NCI-H1048 (cell line): ENCODE measurements around the gene PGGHG.
"Not testable (repeated sequence)": the region's sequence is repeated elsewhere in the genome, so short reads cannot be mapped to it uniquely, and the experiment has no call there.

ENCODE experiments used
- DNase-seq: peaks from one replicate; lab custom pipeline; 2025; lab: John Stamatoyannopoulos, UW

The PGGHG gene

DNA sequence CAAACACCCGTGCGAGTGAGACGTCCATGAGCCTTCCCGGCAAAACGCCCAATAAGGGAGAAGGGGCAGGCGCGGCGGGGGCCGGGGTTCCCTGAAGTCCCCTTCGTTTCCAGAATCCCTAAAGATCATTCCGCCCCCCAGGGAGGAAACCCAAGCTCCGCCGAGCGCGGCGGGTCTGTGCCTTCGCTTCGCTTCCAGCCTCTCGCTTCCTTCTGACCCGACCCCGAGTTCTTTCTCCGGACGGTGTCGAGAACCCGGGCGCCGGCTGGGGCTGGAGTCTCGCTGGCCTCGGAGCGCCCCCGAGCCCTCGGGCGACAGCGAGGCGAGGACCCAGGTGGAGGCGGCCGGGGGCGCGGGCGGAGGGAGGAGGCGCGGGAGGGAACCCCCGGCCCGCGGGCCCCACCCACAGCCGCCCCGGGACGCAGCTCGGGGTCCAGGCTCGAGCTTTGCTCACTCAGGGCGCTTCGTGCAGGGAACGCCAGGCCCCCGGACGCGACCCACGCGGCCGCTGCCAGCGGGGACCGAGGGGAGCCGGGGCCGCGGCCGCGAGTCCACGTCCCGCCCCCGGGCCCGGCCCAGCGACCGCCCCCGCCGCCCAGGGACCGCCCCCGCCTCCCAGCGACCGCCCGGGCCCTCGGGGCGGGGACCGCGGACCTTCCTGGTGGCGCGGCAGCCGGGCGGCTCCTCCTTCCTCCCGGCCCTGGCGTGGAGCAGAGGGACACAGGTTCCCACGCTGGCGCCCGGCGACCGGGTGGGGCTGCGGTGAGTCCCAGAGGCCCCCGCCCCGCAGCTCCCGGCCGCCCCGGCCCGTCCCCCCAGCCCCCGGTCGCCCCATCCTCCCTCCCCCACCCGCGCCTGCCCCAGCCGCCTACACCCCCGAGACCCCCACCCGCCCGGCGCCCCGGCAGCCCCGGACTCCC is at the start of gene PGGHG:
PGGHG (plus strand) TSS at position 649 of the 920 bp plus-strand sequence. CDS start 691 bp downstream, outside the sequence.
- DNase-seq: no peak

DNA sequence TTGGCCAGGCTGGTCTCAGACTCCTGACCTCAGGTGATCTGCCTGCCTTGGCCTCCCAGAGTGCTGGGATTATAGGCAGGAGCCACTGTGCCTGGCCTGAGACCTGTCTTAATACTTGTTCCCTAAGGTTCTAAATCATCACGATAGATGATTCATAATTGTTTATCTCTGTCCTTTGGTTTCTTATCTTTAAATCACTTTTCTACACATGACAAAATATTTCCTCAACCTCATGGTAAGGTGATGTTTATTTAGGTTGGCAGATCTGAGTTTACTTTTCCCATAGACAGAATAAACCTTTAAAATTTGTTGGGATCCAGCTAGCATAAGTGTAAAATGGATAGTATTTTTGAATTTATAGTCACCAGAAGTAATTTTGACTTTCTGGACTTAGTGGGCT is 48.6 kb upstream of the PGGHG start:
- DNase-seq: no peak

DNA sequence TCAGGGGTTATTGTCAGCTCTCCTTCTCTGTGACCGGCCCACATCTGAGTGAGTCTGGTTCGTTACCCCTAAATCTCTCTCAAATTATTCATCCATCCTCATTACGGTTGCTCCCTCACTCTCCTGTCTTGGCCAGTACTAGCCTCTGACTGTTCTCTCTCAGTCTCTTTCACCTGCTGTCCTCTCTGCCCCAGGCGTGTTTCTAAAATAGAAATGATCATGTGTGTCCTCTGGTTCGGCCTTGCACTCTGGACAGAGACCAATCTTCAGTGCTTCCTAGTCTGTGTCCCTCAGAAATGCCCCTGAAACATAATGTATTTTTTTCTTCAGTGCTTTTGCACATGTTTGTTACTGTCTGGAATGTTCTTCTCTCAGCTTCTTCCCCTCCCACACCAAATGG is 47.3 kb upstream of the PGGHG start:
- no peak for DNase-seq

DNA sequence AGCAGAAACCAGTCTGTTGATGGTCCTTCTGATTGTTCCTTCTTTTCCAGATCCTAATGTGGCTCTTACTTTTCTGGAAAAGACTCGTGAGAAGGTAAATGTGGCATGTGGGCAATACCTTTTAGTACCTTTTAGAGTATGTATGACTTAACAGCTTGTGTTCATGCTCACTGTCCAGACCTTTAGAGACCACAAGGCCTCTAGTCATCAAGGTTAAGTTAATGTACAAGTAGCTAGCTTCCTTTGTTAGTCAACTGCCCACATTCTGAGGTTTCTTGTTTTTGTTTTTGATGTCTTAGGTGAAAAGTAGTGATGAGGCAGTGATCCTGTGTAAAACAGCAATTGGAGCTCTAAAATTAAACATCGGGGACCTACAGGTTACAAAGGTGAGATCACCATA is 44.5 kb upstream of the PGGHG start:
- no peak for DNase-seq

DNA sequence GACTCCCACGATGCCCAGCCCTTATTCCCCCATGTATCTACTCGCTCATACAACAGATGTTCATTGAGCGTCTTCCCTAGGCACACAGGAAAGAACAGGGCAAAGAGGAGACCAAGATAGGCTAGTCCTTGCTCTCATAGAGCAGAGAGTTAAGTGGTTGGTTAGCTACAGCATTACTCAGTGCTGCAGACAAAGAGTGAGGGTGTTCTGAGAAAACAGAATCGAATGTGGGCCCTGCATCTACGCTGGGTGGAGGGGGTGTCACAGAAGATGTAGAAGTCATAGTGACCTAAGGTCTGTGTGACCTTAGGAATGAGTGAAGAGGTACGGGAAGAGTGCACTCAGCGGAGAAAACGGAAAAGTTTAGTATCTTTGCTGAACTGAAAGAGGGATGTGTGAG is 39.9 kb upstream of the PGGHG start:
- DNase-seq: no peak

DNA sequence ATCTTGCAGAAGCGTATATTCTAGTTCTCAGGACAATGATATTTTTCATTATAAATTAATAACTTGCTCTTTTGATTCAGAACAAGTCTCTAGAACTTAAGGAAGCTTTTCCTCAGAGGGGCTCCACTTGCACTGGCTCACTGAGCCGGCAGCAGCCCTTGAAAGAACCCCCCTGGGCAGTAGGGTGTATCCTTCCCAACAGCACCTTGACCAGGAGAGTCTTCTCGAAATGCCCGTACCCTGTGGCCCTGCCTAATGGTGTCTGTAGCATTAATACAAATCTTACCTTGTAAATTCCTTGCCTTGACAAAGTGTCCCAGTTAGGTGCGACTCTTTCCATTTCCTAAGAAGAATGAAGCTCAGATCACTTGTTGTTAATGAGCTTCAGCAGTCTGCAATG is 38.7 kb upstream of the PGGHG start:
- DNase-seq: no peak

DNA sequence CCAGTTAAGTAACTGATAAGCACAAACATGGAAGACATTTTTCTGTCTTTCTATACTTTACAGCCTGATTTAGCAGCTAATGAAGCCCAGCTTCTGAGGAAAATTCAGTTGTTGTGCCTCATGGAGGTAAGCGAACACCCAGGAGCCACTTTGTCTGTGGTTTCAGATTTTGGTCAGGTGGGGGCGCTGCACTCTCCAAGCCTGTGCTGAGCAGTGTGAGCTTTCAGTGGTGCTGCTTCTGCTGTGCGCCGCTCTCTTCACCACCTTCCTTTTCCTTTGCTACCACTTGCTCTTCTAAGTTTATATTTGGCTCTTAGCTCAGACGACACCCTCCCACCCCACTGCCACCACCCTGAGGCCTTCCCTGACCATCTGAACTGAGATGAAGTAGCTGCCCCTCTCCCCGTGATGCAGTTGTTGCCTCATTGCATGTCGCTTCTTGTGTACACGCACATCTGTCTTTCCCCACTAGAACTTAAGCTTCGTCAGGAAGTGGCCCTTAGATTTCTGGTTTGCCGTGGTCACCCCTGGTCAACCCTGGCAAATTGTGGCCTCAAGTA is 38.1 kb upstream of the PGGHG start:
- peak; percentile 8 for DNase-seq

DNA sequence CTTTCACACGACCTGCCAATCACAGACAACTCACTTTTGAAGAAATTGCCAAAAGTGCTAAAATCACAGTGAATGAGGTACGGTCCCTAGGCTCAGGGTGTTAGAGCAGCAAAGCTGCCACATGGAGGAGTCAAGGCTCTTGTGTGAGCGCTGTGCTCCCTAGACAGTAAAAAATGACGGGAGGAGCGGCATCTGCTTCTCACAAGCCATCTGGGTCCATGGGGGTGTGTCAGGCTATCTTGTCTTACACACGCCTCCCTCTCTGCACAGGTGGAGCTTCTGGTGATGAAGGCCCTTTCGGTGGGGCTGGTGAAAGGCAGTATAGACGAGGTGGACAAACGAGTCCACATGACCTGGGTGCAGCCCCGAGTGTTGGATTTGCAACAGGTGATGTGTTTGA is 37.4 kb upstream of the PGGHG start:
- no peak for DNase-seq

DNA sequence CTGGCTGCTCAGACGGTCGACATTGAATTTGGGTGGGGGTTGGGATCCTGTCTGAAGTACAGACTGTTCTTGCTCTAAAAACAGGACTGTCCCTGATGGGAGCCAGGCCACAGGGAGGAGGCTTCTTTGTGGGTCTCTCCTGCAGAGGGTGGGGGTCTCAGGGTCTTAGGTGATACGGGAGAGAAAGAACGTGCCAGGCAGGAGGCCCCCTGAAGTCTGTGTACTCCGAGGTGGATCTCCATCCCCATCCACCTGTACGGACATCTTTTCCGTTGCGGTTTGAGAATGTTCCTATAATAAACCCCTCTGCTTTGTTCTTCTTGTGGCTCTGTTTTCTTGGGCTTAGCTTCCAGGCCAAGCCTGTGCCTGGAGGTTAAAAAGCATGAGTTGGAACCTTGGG is 36.3 kb upstream of the PGGHG start:
- no peak for DNase-seq

DNA sequence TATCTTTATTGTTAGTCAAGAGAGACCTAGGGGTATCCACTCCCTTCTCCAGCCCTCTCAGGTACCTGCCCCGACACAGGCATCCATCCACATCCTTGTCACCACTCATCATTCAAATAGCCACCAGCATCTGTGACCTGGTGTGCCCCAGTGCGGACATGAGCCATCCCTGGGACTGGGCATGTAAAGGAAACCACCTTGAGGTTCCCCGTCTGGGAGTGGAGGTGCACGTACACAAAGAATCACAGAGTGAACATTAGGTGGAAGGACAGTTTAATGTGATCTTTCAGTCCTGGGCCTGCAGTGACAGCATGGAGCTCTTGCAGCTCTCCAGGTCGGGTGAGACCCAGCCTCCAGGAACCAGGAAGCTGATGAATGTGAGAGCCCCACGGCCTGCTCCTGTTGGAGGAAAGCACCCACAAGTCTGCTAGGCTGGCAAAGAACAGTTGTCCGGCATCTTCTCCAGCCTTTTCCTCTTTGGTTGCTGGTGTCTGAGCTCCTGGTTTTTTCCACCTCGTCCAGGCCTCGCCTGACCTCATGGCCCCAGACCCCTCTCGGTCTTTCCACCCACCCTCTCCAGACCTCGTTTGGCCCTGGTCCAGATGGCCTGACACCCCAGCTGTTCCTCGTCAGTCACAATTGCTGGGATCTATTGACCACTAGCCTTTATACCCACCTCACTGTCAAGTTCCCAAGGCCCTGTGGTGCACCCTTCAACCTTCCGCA is 35.6 kb upstream of the PGGHG start:
- DNase-seq: no peak

DNA sequence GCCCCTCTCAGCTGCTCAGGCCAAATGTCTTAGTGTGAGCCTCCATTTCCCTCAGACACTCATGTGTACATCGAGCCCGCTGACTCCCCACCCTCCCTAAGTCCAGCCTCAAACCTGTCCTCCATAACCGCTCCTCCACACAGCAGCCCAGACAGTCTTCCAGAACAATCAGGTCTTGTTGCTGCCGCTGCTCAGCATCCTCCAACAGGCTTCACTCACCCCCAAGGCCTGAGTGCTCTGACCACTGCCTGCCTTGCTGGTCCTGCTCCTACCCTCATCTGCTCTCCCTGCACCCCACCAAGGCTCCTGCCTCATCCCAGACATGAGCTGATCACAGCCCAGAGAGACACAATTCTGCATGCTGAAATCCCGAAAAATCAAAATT is 35.0 kb upstream of the PGGHG start:
- no peak for DNase-seq

DNA sequence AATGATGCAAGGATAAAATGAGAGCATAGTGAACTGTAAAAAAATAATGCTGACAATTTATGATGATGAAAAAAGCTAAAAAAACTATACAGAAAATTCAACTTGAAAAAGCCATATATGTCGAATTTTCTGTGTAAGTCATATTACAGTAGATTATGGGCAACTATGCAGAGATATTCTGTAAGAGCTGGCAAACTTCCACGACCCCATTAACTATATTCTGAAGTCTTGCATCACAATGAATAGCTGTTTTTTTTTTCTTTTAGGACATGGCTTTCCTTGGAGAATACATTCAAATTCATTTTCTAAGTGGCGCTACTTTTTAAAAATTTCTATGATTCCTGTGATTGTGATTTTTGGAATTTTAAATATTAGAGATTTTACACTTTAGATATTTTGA is 33.8 kb upstream of the PGGHG start:
- no peak for DNase-seq

DNA sequence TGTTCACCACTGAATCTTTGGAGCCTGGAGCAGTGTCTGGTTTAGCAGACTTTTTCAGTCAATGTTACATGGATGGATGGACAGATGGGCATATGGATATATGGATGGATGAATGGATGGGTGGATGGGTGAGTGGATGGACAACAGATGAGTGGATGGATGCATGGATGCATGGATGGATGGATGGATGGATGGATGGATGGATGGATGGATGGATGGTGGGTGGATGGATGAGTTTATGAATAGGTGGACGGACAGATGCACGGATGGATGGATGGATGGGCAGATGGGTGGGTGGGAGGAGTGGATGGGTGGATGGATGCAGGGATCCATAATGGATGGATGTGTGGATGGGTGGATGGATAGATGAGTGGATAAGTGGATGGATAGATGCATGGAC is 33.1 kb upstream of the PGGHG start:
- DNase-seq: no peak

DNA sequence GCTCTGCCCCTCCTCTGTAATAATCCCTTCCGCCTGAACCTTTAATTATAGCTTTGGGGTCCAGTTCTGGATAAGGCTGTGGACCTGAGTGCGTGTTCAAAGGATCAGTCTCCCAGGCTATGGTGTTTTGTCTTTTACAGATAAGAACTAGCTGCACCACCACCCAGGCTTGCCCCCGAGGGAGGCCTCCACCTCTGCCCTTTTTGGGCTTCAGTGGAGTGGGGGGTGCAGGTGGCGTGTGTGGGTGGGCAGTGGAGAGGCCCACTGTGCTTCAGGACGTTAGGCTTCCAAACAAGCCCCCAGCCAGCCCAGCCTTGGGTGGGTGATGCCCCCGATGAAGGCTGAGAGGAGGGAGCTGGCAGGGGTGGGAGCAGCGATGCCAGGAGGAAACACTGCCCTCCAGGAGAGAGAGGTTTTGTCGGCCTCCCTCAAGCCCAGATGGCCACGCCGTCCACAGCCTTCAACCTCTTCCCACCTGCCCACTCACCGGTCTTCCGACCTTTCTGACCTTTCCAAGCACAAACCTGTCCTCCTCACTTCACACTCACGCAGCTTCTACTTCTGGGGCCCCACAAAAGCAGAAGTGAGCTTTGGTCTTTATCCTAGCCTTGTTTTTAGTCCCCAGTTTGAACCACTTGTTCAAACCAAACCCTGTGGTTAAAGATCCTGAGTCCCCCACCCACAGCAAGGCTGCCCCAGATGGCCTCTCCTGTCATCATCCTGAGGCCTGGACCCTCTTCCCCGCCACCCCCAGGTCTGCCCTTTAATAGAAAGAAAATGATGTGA is 31.8 kb upstream of the PGGHG start:
- DNase-seq: no peak

DNA sequence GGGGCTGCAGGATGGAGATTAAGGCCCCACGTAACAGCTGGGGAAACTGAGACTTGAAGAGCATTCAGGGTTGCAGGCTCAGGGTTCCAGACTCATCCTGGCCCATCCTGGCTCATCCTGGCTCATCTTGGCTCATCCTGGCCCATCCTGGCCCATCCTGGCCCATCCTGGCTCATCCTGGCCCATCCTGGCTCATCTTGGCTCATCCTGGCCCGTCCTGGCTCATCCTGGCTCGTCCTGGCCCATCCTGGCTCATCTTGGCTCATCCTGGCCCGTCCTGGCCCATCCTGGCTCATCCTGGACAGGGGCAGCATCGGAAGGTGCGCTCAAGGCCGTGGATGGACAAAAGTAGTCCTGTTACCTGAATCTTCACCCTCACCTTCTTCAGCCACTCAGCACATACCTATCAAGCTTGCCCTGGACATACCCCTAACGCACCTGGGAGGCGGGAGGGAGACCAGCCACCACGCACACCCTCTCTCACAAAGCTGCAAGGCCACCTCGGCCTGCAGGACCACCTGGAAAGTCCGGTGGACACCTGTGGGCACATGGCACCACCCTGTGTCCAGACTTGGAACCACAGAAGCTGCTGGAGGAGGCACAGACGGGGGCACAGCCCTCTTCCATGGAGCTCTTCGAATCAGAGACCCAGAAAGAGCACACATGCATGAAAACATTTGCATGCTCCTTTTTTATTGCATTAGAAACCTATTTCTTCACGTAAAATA is 31.0 kb upstream of the PGGHG start:
- no peak for DNase-seq

DNA sequence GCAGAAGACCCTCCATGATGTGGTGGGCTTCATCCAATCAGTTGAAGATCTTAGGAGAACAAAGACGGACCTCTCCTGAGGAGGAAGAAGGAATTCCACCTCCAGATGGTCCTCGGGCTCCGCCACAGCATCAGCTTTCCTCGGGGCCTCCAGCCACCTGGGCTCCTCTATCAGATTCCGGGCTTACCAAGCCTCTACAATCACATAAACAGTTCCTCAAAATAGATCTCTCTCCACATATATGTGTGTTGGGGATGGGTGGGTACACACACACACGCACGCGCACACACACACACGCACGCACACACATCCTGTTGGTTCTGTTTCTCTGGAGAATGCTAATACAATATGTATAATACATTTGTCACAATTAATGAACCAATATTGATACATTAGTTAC is 29.5 kb upstream of the PGGHG start:
- DNase-seq: no peak

DNA sequence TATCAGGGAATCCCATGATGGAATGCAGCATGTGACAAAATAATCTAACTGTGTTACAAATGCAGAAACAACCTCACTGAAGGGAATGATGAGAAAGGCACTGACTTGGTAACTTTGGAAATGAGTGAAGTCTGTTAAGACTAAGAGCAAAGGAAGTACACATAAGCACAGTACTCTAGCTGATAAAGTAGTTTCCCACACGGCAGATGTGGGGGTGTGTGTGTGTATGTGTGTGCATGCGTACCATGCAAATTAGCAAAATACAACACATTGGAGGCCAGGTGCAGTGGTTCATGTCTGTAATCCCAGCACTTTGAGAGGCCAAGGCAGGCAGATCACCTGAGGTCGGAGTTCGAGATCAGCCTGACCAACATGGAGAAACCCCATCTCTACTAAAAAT is 27.3 kb upstream of the PGGHG start:
- no peak for DNase-seq

DNA sequence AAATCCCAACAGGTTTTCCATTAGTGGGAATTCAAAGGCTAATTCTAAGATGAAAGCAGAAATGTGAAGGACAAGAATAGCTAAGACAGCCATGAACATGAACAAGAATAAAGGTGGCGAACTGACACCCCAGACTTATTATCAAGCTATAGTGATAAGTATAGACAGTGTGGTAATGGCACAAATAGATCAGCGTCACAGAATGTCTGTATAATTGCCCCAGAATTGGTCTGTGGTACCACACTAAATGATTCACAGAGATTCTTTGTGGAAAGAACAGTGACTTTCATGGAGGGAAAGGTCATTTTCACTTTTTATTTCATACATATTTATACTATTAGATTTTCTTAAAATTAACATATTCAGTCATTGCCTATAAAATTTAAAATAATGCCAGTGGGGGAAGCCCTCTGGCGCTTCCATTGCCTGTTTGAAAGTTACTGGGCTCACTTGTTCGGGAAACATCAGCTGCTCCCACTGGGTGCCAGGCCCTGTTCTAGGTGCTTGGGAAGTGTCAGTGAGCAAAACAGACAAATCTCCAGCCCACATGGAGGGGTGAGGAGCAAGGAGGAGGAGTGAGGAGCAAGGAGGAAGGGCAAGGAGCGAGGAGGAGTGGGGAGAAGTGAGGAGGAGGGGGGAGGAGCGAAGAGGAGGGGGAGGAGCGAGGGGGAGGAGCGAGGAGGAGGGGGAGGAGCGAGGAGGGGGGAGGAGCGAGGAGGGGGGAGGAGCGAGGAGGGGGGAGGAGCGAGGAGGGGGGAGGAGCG is 22.1 kb upstream of the PGGHG start:
- no peak for DNase-seq

DNA sequence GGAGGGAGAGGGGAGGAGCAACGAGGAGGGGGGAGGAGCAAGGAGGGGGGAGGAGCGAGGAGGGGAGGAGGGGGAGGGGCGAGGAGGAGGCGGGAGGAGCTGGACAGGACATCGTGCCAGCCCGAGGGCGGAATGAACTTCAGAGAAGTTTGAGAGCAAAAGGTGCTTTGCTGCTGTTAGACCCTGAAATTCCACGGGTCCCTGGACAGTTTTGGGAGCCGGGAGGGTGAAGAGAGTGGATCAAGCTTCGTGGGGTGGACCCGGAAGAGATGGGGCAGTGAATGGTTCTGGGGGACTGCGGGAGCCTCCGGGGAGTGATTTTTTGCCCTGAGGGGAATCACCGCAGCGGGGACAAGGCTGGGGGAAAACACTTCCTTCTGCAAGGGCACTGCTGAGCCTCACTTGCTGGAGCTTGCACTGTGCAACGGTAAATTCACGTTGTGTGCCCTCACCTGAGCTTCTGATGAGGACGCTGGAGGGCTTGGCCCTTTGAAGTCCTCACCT is 21.4 kb upstream of the PGGHG start:
- DNase-seq: no peak

DNA sequence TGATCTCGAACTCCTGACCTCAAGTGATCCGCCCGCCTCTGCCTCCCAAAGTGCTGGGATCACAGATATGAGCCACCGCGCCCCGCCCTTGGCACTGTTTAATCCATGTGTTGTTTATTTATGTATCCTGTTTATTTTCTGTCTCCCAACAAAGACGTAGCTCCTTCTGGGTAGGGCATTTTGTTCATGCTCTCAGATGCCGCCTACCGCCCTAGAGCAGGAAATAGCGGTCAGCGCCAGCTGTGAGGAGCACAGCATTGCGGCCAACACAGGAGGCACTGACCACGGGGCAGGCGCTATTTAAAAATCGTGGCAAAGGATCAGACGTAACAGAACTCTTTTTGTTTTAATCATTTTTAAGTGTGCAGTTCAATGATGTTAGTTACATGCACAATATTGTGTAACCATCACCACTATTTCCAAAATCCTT is 20.2 kb upstream of the PGGHG start:
- DNase-seq: not testable (repeated sequence)
